H9 (cell line): ENCODE results near the gene TMEM165. TPM values are rescaled to one million over a fixed set of nuclear protein-coding genes. Genes with fewer than 3 reads are reported as not detected.

Experiments
- DNase-seq: peaks from one replicate; pipeline ENCODE4 v3.0.0-alpha.2; 2017
- H2AFZ ChIP-seq: one replicate; pipeline ENCODE4 v1.6.1; 2013; ENCODE audit warnings: mild to moderate bottlenecking, low read length, control low read depth, moderate library complexity
- H2AK5ac ChIP-seq: 2 replicates; pipeline ENCODE4 v1.6.1; 2013; ENCODE audit warnings: low read length, control low read depth, mixed read lengths; ENCODE audit not compliant: insufficient read length
- H2BK120ac ChIP-seq: one replicate; pipeline ENCODE4 v1.6.1; 2013; ENCODE audit warnings: low read depth, mild to moderate bottlenecking, low read length, control low read depth, inconsistent platforms; ENCODE audit not compliant: poor library complexity, severe bottlenecking
- H2BK12ac ChIP-seq: 2 replicates; pipeline ENCODE4 v1.6.1; 2013; ENCODE audit warnings: low read length, control low read depth, mixed read lengths, low read depth; ENCODE audit not compliant: insufficient read length
- H2BK15ac ChIP-seq: 2 replicates; pipeline ENCODE4 v1.6.1; 2013; ENCODE audit warnings: low read depth, low read length, control low read depth
- H2BK20ac ChIP-seq: one replicate; pipeline ENCODE4 v1.6.1; 2013; ENCODE audit warnings: low read depth, mild to moderate bottlenecking, low read length, control low read depth, inconsistent platforms; ENCODE audit not compliant: poor library complexity, severe bottlenecking
- H2BK5ac ChIP-seq: 2 replicates; pipeline ENCODE4 v1.6.1; 2013; ENCODE audit warnings: low read length, control low read depth, mixed read lengths; ENCODE audit not compliant: insufficient read length
- H3K14ac ChIP-seq: 2 replicates; pipeline ENCODE4 v1.6.1; 2013; ENCODE audit warnings: low read length, control low read depth; ENCODE audit not compliant: insufficient read depth
- H3K18ac ChIP-seq: 2 replicates; pipeline ENCODE4 v1.6.1; 2013; ENCODE audit warnings: low read depth, mild to moderate bottlenecking, mixed read lengths, low read length, control low read depth; ENCODE audit not compliant: insufficient read length
- H3K23ac ChIP-seq: 2 replicates; pipeline ENCODE4 v1.6.1; 2013; ENCODE audit warnings: low read length, control low read depth, mixed read lengths, low read depth; ENCODE audit not compliant: insufficient read length
- H3K23me2 ChIP-seq: 2 replicates; pipeline ENCODE4 v1.6.1; 2013; ENCODE audit warnings: low read depth, mild to moderate bottlenecking, mixed read lengths, low read length, control low read depth; ENCODE audit not compliant: insufficient read length, poor library complexity, severe bottlenecking
- H3K27ac ChIP-seq: 2 replicates; pipeline ENCODE4 v1.5.1; 2013; ENCODE audit warnings: low read length, control low read depth, mixed read lengths, low read depth; ENCODE audit not compliant: insufficient read length
- H3K27me3 ChIP-seq: 2 replicates; pipeline ENCODE4 v1.6.1; 2013; ENCODE audit warnings: low read length, control low read depth, inconsistent platforms; ENCODE audit not compliant: insufficient read depth
- H3K4ac ChIP-seq: 2 replicates; pipeline ENCODE4 v1.6.1; 2013; ENCODE audit warnings: low read depth, mild to moderate bottlenecking, control low read depth, inconsistent platforms, low read length, moderate library complexity
- H3K4me1 ChIP-seq: 2 replicates; pipeline ENCODE4 v1.6.1; 2013; ENCODE audit warnings: low read length, control low read depth, inconsistent platforms; ENCODE audit not compliant: insufficient read depth
- H3K4me2 ChIP-seq: 2 replicates; pipeline ENCODE4 v1.6.1; 2013; ENCODE audit warnings: low read length, control low read depth, mixed read lengths; ENCODE audit not compliant: insufficient read length, insufficient read depth
- H3K56ac ChIP-seq: 2 replicates; pipeline ENCODE4 v1.6.1; 2013; ENCODE audit warnings: low read depth, mild to moderate bottlenecking, mixed read lengths, low read length, control low read depth; ENCODE audit not compliant: insufficient read length
- H3K79me1 ChIP-seq: 2 replicates; pipeline ENCODE4 v1.6.1; 2013; ENCODE audit warnings: low read depth, mild to moderate bottlenecking, moderate library complexity, low read length, control low read depth, inconsistent platforms; ENCODE audit not compliant: insufficient read depth, poor library complexity, severe bottlenecking
- H3K79me2 ChIP-seq: 2 replicates; pipeline ENCODE4 v1.6.1; 2013; ENCODE audit warnings: low read length, control low read depth, inconsistent platforms; ENCODE audit not compliant: insufficient read depth
- H3K9ac ChIP-seq: 2 replicates; pipeline ENCODE4 v1.6.1; 2013; ENCODE audit warnings: low read length, control low read depth, mixed read lengths; ENCODE audit not compliant: insufficient read length; ENCODE audit errors: extremely low read depth
- H3K9me3 ChIP-seq: one replicate; pipeline ENCODE4 v1.6.1; 2013; ENCODE audit warnings: low read depth, low read length, inconsistent platforms; ENCODE audit not compliant: control insufficient read depth
- H3T11ph ChIP-seq: one replicate; pipeline ENCODE4 v1.6.1; 2013; ENCODE audit warnings: mild to moderate bottlenecking, low read length, control low read depth, inconsistent platforms
- H4K20me1 ChIP-seq: one replicate; pipeline ENCODE4 v1.6.1; 2013; ENCODE audit not compliant: control insufficient read depth, insufficient read length, insufficient read depth
- H4K5ac ChIP-seq: 2 replicates; pipeline ENCODE4 v1.6.1; 2013; ENCODE audit warnings: low read depth, mild to moderate bottlenecking, mixed read lengths, low read length, control low read depth; ENCODE audit not compliant: insufficient read length
- H4K8ac ChIP-seq: replicated peaks from 2 replicates; pipeline ENCODE4 v1.6.1; 2013; ENCODE audit warnings: low read length, control low read depth, mixed read lengths, low read depth; ENCODE audit not compliant: insufficient read length
- H4K91ac ChIP-seq: 2 replicates; pipeline ENCODE4 v1.6.1; 2013; ENCODE audit warnings: low read depth, mild to moderate bottlenecking, moderate library complexity, mixed read lengths, low read length, control low read depth; ENCODE audit not compliant: insufficient read length
- H3K27ac Mint-ChIP-seq, 3 experiments: 2 replicates in 2 of 3; 3 replicates in 1 of 3; pipeline ENCODE4 v1.8.0; 2020 to 2021; ENCODE audit warnings: mixed read lengths in 3 of 3, mild to moderate bottlenecking in 1 of 3, moderate library complexity in 1 of 3
- H3K27me3 Mint-ChIP-seq: 2 replicates; pipeline ENCODE4 v1.8.0; 2021; ENCODE audit warnings: low read depth, mild to moderate bottlenecking, moderate library complexity, mixed read lengths
- H3K36me3 Mint-ChIP-seq, 3 experiments: 2 replicates in 2 of 3; 3 replicates in 1 of 3; pipeline ENCODE4 v1.8.0; 2020 to 2021; ENCODE audit warnings: low read depth in 3 of 3, mixed read lengths in 3 of 3; ENCODE audit not compliant: insufficient read depth in 1 of 3
- H3K4me1 Mint-ChIP-seq, 2 experiments: 2 replicates each; pipeline ENCODE4 v1.8.0; 2020; ENCODE audit warnings: mixed read lengths in 2 of 2
- H3K4me3 Mint-ChIP-seq, 2 experiments: 2 replicates in 1 of 2; 3 replicates in 1 of 2; pipeline ENCODE4 v1.8.0; 2020 to 2021; ENCODE audit warnings: mild to moderate bottlenecking in 2 of 2, mixed read lengths in 2 of 2, moderate library complexity in 1 of 2
- H3K9me3 Mint-ChIP-seq, 2 experiments: 2 replicates in 1 of 2; 3 replicates in 1 of 2; pipeline ENCODE4 v1.8.0; 2020; ENCODE audit warnings: mild to moderate bottlenecking in 2 of 2, mixed read lengths in 2 of 2, moderate library complexity in 1 of 2
- WGBS: extraction: QIAGEN DNeasy Blood & Tissue Kit; methylation state at CpG from one replicate; pipeline ENCODE4 v1.1.7; 2013; ENCODE audit warnings: missing lambda C conversion rate, low lambda C conversion rate, mixed read lengths; ENCODE audit not compliant: insufficient read length; ENCODE audit errors: extremely low coverage; 5-methylcytosine and 5-hydroxymethylcytosine counted together
- total RNA-seq: library from RNA; stranded (reverse); gene quantifications from 2 replicates; pipeline ENCODE4 v1.2.1, GENCODE V29; 2021
- TF ChIP-seq, protein P1 (sequence below): fragments of 200-600 bp; sonication (generic); conservative IDR thresholded peaks from 3 replicates; pipeline ENCODE4 v1.8.0; 2021; ENCODE audit warnings: antibody characterized with exemption, mild to moderate bottlenecking

Gene TMEM165
- total RNA-seq, 1 experiment from 2014 or later: 87.2 TPM

GRCh38 chr4:55431710-55432336 lies 36.1 kb downstream of the TMEM165 start:
- Histone ChIP-seq H2AFZ (no peak overlapping the region), H4K20me1 (no peaks in the 10 kb centered on the region), H2BK5ac (no peak overlapping the region), H3K9ac (no peak overlapping the region), H3K56ac (no peak overlapping the region), H2BK120ac (no peak overlapping the region), H2BK15ac (no peak overlapping the region), H3K4ac (no peak overlapping the region), H3K23me2 (no peaks in the 10 kb centered on the region), H3K79me2 (no peaks in the 10 kb centered on the region), H4K5ac (no peak overlapping the region), H3K27me3 (no peaks in the 10 kb centered on the region), H3K14ac (no peak overlapping the region), H3K4me1 (peaks cover 5% of the 10 kb centered on the region; the same call in 1 of the 2 replicates), H4K8ac (no peak overlapping the region), H2BK12ac (no peak overlapping the region), H3K27ac (peak overlapping the region; percentile 74), H3K9me3 (no peaks in the 10 kb centered on the region), H3K23ac (no peak overlapping the region), H3K79me1 (no peaks in the 10 kb centered on the region), H3K18ac (no peak overlapping the region), H3T11ph (no peak overlapping the region), H3K4me2 (no peak overlapping the region), H4K91ac (no peak overlapping the region), H2BK20ac (no peak overlapping the region), H2AK5ac (no peak overlapping the region)
- Mint-ChIP-seq H3K4me1 (peaks cover 31 to 48% of the 10 kb centered on the region in 2 experiments), H3K9me3 (no peaks in the 10 kb centered on the region), H3K27ac (peak overlapping the region; percentile 7 to 84 (median 76); a peak in 6 of 7 replicates), H3K4me3 (peak overlapping the region in 1 of 2 experiments; percentile 54; a peak in 2 of 5 replicates), H3K27me3 (no peaks in the 10 kb centered on the region), H3K36me3 (peaks cover 12 to 44% (median 36%) of the 10 kb centered on the region in 3 experiments; a peak in 6 of 7 replicates)
- TF ChIP-seq, protein P1, sequence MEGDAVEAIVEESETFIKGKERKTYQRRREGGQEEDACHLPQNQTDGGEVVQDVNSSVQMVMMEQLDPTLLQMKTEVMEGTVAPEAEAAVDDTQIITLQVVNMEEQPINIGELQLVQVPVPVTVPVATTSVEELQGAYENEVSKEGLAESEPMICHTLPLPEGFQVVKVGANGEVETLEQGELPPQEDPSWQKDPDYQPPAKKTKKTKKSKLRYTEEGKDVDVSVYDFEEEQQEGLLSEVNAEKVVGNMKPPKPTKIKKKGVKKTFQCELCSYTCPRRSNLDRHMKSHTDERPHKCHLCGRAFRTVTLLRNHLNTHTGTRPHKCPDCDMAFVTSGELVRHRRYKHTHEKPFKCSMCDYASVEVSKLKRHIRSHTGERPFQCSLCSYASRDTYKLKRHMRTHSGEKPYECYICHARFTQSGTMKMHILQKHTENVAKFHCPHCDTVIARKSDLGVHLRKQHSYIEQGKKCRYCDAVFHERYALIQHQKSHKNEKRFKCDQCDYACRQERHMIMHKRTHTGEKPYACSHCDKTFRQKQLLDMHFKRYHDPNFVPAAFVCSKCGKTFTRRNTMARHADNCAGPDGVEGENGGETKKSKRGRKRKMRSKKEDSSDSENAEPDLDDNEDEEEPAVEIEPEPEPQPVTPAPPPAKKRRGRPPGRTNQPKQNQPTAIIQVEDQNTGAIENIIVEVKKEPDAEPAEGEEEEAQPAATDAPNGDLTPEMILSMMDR: no peak
- DNase-seq: no peak
- WGBS: no CpG with 5 or more reads among the region's 6 CpGs
